Nephron (organoid): ENCODE measurements around the gene SLCO4A1.

Experiments
- H3K27ac Mint-ChIP-seq, 3 experiments: 2 replicates each; pipeline ENCODE4 v1.8.0; 2020; ENCODE audit warnings: mixed read lengths in 3 of 3, mild to moderate bottlenecking in 2 of 3, moderate library complexity in 1 of 3
- H3K27me3 Mint-ChIP-seq: 2 replicates; pipeline ENCODE4 v1.8.0; 2021; ENCODE audit warnings: low read depth, mild to moderate bottlenecking, moderate library complexity, mixed read lengths
- H3K36me3 Mint-ChIP-seq: 2 replicates; pipeline ENCODE4 v1.8.0; 2020; ENCODE audit warnings: low read depth, mixed read lengths
- H3K4me1 Mint-ChIP-seq: 2 replicates; pipeline ENCODE4 v1.8.0; 2020; ENCODE audit warnings: mixed read lengths
- H3K4me3 Mint-ChIP-seq, 3 experiments: 2 replicates each; pipeline ENCODE4 v1.8.0; 2020; ENCODE audit warnings: mild to moderate bottlenecking in 3 of 3, mixed read lengths in 3 of 3, moderate library complexity in 2 of 3
- H3K9me3 Mint-ChIP-seq: 2 replicates; pipeline ENCODE4 v1.8.0; 2020; ENCODE audit warnings: mixed read lengths
- TF ChIP-seq, protein P1 (sequence below), 3 experiments: fragments of 200-600 bp; sonication (generic); IDR thresholded peaks; one replicate each; pipeline ENCODE4 v1.5.0; 2021; ENCODE audit warnings: antibody characterized with exemption in 3 of 3; ENCODE audit not compliant: unreplicated experiment in 3 of 3

The SLCO4A1 gene

DNA sequence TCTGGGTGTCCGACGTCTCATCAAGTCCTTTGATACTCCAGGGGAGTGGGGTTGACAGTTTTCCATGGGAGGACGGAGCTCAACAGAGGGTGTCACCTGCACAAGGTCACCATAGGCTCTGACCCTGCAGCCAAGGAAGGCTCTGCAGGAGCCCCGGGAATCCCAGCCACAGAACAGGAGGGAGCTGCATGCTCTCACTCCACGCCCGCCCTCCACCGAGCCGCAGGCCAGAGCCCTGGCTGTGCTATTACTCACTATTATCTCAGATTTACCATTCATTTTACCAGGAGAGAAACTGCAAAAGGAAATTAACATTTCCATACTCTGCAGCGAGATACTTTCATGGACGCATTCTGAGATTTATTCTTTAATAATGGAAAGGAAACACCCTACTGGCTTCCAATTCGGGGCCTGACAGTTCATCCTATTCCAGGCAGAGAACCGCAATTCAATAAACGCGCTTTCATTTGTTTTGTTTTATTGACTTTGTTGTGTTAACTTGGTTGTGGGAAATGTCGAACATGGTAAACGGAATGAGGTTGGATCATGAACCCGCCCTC lies 48.0 kb downstream of the SLCO4A1 start:
- no peak overlapping the region for H3K27ac Mint-ChIP-seq
- H3K36me3 Mint-ChIP-seq, result no peaks in the 10 kb centered on the region
- no peaks in the 10 kb centered on the region for H3K9me3 Mint-ChIP-seq
- H3K4me3 Mint-ChIP-seq, result no peak overlapping the region
- TF ChIP-seq, protein P1, sequence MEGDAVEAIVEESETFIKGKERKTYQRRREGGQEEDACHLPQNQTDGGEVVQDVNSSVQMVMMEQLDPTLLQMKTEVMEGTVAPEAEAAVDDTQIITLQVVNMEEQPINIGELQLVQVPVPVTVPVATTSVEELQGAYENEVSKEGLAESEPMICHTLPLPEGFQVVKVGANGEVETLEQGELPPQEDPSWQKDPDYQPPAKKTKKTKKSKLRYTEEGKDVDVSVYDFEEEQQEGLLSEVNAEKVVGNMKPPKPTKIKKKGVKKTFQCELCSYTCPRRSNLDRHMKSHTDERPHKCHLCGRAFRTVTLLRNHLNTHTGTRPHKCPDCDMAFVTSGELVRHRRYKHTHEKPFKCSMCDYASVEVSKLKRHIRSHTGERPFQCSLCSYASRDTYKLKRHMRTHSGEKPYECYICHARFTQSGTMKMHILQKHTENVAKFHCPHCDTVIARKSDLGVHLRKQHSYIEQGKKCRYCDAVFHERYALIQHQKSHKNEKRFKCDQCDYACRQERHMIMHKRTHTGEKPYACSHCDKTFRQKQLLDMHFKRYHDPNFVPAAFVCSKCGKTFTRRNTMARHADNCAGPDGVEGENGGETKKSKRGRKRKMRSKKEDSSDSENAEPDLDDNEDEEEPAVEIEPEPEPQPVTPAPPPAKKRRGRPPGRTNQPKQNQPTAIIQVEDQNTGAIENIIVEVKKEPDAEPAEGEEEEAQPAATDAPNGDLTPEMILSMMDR (IDR thresholded peaks at IDR 0.05; ENCODE audit: unreplicated experiment in 3 of 3), result no peak
- peaks cover 32% of the 10 kb centered on the region for H3K27me3 Mint-ChIP-seq
- peaks cover 27% of the 10 kb centered on the region for H3K4me1 Mint-ChIP-seq

DNA sequence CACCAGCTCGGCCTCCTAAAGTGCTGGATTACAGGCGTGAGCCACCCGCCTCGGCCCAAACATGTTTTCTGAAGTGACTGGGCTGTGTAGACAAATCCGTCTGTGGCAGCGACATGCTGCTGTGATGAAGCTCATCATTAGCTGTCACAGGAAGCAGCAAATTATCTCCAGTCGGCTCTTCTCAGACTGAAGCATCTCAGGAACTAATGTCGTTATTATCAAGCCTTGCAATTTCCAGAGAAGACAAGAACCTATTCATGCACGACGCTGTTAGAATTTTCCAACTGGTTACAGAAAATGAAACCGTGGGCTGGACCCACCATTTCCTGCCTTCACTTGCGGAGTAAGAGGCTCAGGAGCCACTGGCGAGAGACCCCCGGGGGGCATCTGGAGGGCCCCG lies 49.2 kb downstream of the SLCO4A1 start:
- H3K4me1 Mint-ChIP-seq, result peaks cover 19% of the 10 kb centered on the region
- H3K9me3 Mint-ChIP-seq, result peaks cover 4% of the 10 kb centered on the region
- no peak overlapping the region for H3K4me3 Mint-ChIP-seq
- H3K27ac Mint-ChIP-seq, result no peak overlapping the region
- TF ChIP-seq, protein P1 (IDR thresholded peaks at IDR 0.05; ENCODE audit: unreplicated experiment in 3 of 3), result no peak
- H3K27me3 Mint-ChIP-seq, result peaks cover 28% of the 10 kb centered on the region
- no peaks in the 10 kb centered on the region for H3K36me3 Mint-ChIP-seq

DNA sequence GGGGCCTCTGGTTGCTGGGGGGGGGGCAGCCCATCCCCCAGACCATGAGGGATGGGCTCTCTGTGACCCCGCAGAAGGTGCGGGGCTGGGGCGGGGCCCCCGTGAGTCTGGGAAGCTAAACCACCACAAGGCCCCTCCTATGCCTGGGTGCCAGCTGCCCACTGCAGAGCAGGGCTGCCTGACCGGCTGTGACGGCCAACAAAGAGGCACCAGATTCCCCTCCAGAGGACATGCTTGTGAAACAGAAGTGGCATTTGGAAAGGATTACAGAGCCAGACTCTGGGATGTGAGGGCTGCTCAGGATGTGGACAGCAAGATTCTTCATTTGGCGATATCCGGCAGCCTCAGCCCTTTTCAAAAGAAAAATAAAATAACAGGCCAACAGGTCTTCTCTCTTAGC lies 49.9 kb downstream of the SLCO4A1 start:
- Mint-ChIP-seq H3K4me3 (no peak overlapping the region), H3K36me3 (no peaks in the 10 kb centered on the region), H3K9me3 (peaks cover 4% of the 10 kb centered on the region), H3K27ac (no peak overlapping the region), H3K27me3 (peaks cover 22% of the 10 kb centered on the region), H3K4me1 (peaks cover 15% of the 10 kb centered on the region)
- TF ChIP-seq, protein P1 (IDR thresholded peaks at IDR 0.05; ENCODE audit: unreplicated experiment in 3 of 3), result no peak

DNA sequence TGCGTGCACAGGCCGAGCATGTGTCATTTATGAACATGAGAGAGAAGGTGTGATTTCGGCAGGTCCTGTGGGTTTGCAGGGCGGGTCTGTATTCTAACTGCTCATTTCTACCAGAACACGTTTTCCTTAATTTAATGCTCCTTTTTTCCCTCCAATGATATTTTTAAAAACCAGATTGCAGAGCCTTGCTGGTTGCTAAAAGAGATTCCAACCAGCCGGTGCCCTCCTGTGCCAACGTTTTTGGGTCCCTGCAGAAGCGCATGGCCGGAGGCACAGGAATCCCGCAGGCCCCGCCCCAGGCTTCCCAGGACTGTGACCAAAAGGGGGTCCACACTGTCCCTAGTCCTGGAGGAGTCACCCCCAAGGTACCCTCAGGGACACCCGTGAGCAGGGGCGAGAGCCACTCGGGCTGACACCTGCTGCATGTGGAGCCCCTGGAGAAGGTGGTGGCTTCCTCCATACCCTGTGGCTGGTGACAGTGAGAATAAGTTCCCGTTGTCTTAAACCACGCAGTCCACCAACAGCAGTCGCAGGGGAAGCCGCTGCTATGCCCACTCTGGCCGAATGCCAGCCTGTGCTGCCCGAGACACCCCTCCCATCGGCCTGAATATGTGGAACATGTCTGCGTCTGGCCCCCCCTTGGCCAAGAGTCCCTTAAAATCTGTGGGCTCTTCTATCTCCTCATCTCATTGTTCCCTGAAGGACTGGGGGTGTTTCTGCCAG lies 50.7 kb downstream of the SLCO4A1 start:
- Mint-ChIP-seq H3K9me3 (peaks cover 4% of the 10 kb centered on the region), H3K27ac (no peak overlapping the region), H3K36me3 (no peaks in the 10 kb centered on the region), H3K4me1 (peaks cover 13% of the 10 kb centered on the region), H3K4me3 (no peak overlapping the region), H3K27me3 (peaks cover 19% of the 10 kb centered on the region)
- TF ChIP-seq, protein P1 (IDR thresholded peaks at IDR 0.05; ENCODE audit: unreplicated experiment in 3 of 3), result no peak

DNA sequence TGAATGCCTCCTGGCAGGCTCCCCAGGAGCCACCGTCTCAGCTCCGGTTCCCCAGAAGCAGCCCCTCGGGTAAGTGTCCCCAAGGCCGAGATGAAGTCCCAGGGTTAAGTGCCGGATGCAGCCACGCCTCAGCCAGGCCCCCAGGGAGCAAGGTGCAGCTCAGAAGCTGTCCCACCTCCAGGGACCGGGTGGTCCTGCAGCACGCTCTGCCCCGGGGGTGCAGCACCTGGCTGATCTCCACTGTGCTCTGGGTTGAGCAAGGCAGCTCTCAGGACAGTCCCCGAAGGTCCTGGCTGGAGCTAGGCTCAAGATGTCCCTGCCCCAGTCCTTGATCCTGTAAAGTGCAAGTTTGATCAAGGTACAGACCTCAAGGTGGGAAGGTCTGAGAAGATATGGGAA lies 51.2 kb downstream of the SLCO4A1 start:
- Mint-ChIP-seq H3K36me3 (no peaks in the 10 kb centered on the region), H3K27me3 (peaks cover 17% of the 10 kb centered on the region), H3K4me3 (no peak overlapping the region), H3K27ac (no peak overlapping the region), H3K4me1 (peaks cover 12% of the 10 kb centered on the region), H3K9me3 (peaks cover 4% of the 10 kb centered on the region)
- TF ChIP-seq, protein P1 (IDR thresholded peaks at IDR 0.05; ENCODE audit: unreplicated experiment in 3 of 3), result no peak

DNA sequence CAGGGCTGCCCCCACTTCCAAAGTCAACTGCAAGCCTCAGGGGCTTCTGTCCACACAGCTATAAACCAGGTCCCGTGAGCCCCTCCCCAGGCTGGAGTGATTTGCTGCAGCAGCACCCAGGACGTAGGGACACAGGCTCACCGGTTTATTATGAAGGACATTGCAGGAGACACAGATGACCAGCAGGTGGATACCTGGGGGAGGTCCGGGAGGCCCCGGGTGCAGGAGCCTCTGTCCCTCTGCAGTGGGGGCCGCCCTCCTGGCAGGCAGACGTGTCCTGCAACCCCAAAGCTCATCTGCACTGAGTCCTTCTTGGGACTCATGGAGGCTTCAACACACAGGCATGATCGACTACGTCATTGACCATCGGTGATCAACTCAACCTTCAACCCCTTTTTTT lies 51.8 kb downstream of the SLCO4A1 start:
- Mint-ChIP-seq H3K36me3 (no peaks in the 10 kb centered on the region), H3K4me3 (no peak overlapping the region), H3K27ac (no peak overlapping the region), H3K9me3 (peaks cover 4% of the 10 kb centered on the region), H3K27me3 (peaks cover 17% of the 10 kb centered on the region), H3K4me1 (peaks cover 12% of the 10 kb centered on the region)
- TF ChIP-seq, protein P1 (IDR thresholded peaks at IDR 0.05; ENCODE audit: unreplicated experiment in 3 of 3), result no peak
